Fibroblast of lung (primary cell): ENCODE measurements around the gene PSMC3IP.

Experiments
- CTCF ChIP-seq, 2 donors: IDR thresholded peaks in 1 of 2; conservative IDR thresholded peaks in 1 of 2; 1 replicate in 1 of 2; 2 replicates in 1 of 2; pipeline ENCODE4 v1.5.1; 2011 to 2012; ENCODE audit warnings: low read length in 2 of 2, control low read depth in 1 of 2, inconsistent platforms in 1 of 2, low read depth in 1 of 2, mild to moderate bottlenecking in 1 of 2
- EZH2 ChIP-seq: IDR thresholded peaks from 2 replicates; pipeline ENCODE4 v1.5.1; 2012; ENCODE audit warnings: low read length, control low read depth, mild to moderate bottlenecking; ENCODE audit errors: missing control alignments

- TF ChIP-seq CTCF (conservative IDR thresholded peaks at IDR 0.05 in 1 of 2, IDR thresholded peaks at IDR 0.05 in 1 of 2; ENCODE audit: low read depth in 1 of 2, low read length in 2 of 2) (no peak), EZH2 (no peak)
Observed at GRCh38 chr17:42537156-42537805, 40.2 kb downstream of the PSMC3IP start.
